ENCODE data around the gene SP3. TPM values are rescaled to one million over a fixed set of nuclear protein-coding genes. Genes with fewer than 3 reads are reported as not detected.

SP3 gene
- total and polyA plus RNA-seq, 9 of the 15 experiments (the other 6 are each of a cell fraction or from before 2014, with no cell fraction given): 12.0 to 106 (median 74.9) TPM

GRCh38 chr2:174003720-174004695, 38.8 kb upstream of the SP3 start (continued):
- TF ChIP-seq REST (IDR thresholded peaks at IDR 0.05; ENCODE audit: borderline replicate concordance): peak; percentile 17; the same call in 1 of the 2 replicates
- no peak for TF ChIP-seq REST (CRISPR knock-in tag; IDR thresholded peaks at IDR 0.05; ENCODE audit: low read depth)
- 0 out of 4 replicates have a peak, but pooled peaks of 1 of the 2 experiments have one; percentile 14 for TF ChIP-seq RCOR1 (IDR thresholded peaks at IDR 0.05; ENCODE audit: borderline replicate concordance in 1 of 2, low read depth in 2 of 2, low read length in 2 of 2)
- TF ChIP-seq JUND (IDR thresholded peaks at IDR 0.05; ENCODE audit: borderline replicate concordance, low read depth, low read length): peak; percentile 70; the same call in 1 of the 2 replicates
- TF ChIP-seq JUND (tag; IDR thresholded peaks at IDR 0.05; ENCODE audit: borderline replicate concordance, low read depth, low read length): peak; percentile 76; the same call in 2 of the 3 replicates
- TF ChIP-seq NONO (IDR thresholded peaks at IDR 0.05; ENCODE audit: low read depth in 2 of 2, low read length in 1 of 2): no peak
- TF ChIP-seq MTA1 (IDR thresholded peaks at IDR 0.05; ENCODE audit: borderline replicate concordance): 0 out of 2 replicates have a peak, but pooled peaks have one; percentile 16
- TF ChIP-seq RAD21 (CRISPR knock-in tag; conservative IDR thresholded peaks at IDR 0.05 in 1 of 2, IDR thresholded peaks at IDR 0.05 in 1 of 2): peak; percentile 18 to 43; a peak in 2 of 4 replicates
- TF ChIP-seq ILF3 (IDR thresholded peaks at IDR 0.05; ENCODE audit: borderline replicate concordance): no peak
- TF ChIP-seq RREB1 (CRISPR knock-in tag; IDR thresholded peaks at IDR 0.05): 0 out of 2 replicates have a peak, but pooled peaks have one; percentile 53
- TF ChIP-seq SMAD4 (CRISPR knock-in tag; conservative IDR thresholded peaks at IDR 0.05): no peak

Data from K562 (cell line).